ENCODE results near the gene FBXL19.
A peak's percentile ranks its signal among the peaks of the same experiment; 100 is the strongest.

FBXL19 gene

GRCh38 chr16:30947541-30947858, 24.1 kb downstream of the FBXL19 start:
- no peak for TF ChIP-seq CTCF (IDR thresholded peaks at IDR 0.05; ENCODE audit: control extremely low read depth, extremely low read depth, low read depth, missing control alignments)
- no peak for DNase-seq (ENCODE audit: extremely low spot score)
- CTCF ChIA-PET: interaction anchor here (0.8 to 15.1 kb wide), 2 partner anchors 8 to 37 kb away, joined by 3 to 173 read pairs; partner anchors contain the start of gene HSD3B7
- POLR2A ChIA-PET: no interaction called here

DNA sequence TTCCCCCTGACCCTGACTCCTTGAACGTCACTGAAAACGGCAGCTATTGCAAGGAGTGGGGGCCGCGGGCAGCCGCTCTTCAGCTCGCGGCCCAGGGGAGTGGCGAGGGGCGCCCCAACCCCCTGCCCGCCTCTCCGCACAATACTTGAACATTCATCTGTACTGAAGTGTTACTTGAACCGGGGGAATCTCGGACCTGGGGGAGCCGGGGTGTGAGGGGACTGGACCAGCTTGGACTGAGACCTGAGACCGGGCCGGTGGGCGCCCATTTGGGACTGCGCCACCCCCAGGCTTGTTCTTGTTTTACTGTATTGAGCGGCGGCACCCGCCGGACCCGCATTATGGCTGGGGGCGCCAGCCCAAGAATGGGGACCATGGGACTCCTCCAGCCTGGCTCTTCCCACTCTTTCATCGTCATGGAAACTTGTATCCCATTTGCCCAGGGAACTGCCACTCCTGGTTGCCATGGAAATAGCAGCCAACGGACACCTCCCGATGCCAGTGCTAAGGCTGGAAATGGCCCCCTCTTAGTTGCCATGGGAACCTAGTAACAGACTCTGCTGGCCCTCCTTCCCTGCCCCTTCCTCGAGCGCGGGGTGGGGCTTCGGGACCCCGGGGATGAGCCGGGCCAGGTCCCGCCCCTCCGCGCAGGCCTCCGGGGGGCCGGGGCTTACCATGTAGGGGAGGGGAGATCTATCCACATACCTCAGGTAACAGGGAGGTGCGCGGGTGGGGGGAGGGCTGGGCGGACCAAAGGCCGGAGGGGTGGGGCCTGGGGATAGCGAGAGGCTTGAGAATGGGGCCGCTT, 24.7 kb downstream of the FBXL19 start:
- ChIA-PET CTCF (interaction anchor here (0.8 to 15.1 kb wide), 2 partner anchors 9 to 37 kb away, joined by 3 to 173 read pairs; partner anchors contain the start of gene HSD3B7), POLR2A (no interaction called here)
- TF ChIP-seq CTCF (IDR thresholded peaks at IDR 0.05; ENCODE audit: control extremely low read depth, extremely low read depth, low read depth, missing control alignments): no peak
- DNase-seq (ENCODE audit: extremely low spot score): peak; percentile 58

GRCh38 chr16:30948667-30949649, 25.6 kb downstream of the FBXL19 start, which contains the start of gene ORAI3:
TSS of gene ORAI3 (plus strand) at chr16:30949068. CDS start at chr16:30949290, 222 bp downstream.
- CTCF ChIA-PET: interaction anchor here (1.1 to 15.1 kb wide), 4 partner anchors 10 to 105 kb away, joined by 3 to 173 read pairs (median 6); no protein-coding TSS in a partner anchor
- POLR2A ChIA-PET: interaction anchor here (0.9 to 1.6 kb wide), 2 partner anchors 13 to 232 kb away, joined by 3 to 5 read pairs; no protein-coding TSS in a partner anchor
- TF ChIP-seq CTCF (IDR thresholded peaks at IDR 0.05; ENCODE audit: control extremely low read depth, extremely low read depth, low read depth, missing control alignments): no peak
- peak; percentile 87 for DNase-seq (ENCODE audit: extremely low spot score)

DNA sequence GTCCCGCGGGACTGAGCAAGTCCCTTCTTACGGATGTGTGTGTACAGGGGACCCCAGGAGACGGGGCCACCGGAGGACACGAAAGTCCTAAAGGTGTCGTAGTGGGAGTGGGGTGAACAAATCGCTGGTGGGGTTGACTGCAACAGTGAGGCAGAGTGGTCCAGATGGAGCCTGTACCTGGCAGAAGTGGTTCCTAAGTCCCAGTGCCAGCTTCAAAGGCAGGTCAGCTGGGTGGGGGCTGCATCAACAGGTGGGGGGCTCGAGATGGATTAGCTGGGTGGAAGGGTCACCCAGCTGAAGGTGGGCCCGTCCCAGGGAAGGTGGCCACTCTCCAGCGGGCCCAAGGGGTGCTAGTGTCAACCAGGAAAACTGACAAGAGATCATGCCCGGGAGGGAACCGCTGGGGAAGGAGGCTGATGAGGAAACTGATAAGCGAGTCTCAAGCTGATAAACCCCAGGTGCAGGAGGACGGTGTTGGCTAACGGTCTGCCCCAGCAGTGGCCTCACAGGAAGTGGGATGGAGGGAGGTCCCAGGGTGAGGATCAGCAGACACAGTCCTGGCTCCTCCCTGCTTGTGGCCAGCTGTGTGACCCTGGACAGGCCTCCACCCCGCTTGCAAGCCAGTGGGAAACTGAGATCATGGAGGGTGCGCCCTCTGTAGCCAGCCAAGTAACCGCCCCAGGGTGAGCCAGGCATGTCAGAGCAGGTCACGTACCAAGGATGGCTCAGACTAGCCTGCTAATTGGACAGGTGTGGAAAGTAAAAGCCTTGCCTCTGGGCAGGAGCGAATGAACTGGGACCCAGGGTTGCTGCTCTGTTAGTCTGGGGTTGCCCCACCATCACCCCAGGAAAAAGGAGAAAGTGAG, 26.5 kb downstream of the FBXL19 start:
- DNase-seq (ENCODE audit: extremely low spot score): peak; percentile 70

GRCh38 chr16:30950516-30951065, 27.2 kb downstream of the FBXL19 start:
- ChIA-PET POLR2A (interaction anchor here (1.2 to 1.6 kb wide), 2 partner anchors 60 to 230 kb away, joined by 3 read pairs; no protein-coding TSS in a partner anchor), CTCF (interaction anchor here (0.8 to 15.1 kb wide), 6 partner anchors 12 to 106 kb away, joined by 3 to 173 read pairs (median 4); no protein-coding TSS in a partner anchor)
- no peak for TF ChIP-seq CTCF (IDR thresholded peaks at IDR 0.05; ENCODE audit: control extremely low read depth, extremely low read depth, low read depth, missing control alignments)
- DNase-seq (ENCODE audit: extremely low spot score): no peak

More for the DNA sequence above, 26.5 kb downstream of the FBXL19 start:
- TF ChIP-seq CTCF (IDR thresholded peaks at IDR 0.05; ENCODE audit: control extremely low read depth, extremely low read depth, low read depth, missing control alignments): peak; percentile 28
- CTCF ChIA-PET: interaction anchor here (0.8 to 15.1 kb wide), 6 partner anchors 11 to 105 kb away, joined by 3 to 173 read pairs (median 4); no protein-coding TSS in a partner anchor
- POLR2A ChIA-PET: interaction anchor here (0.6 to 1.6 kb wide), 3 partner anchors 14 to 231 kb away, joined by 3 to 5 read pairs (median 5); no protein-coding TSS in a partner anchor

Measured in GM10248 (cell line).